Measurements from ENCODE around the gene FAAP20.

FAAP20 gene

DNA sequence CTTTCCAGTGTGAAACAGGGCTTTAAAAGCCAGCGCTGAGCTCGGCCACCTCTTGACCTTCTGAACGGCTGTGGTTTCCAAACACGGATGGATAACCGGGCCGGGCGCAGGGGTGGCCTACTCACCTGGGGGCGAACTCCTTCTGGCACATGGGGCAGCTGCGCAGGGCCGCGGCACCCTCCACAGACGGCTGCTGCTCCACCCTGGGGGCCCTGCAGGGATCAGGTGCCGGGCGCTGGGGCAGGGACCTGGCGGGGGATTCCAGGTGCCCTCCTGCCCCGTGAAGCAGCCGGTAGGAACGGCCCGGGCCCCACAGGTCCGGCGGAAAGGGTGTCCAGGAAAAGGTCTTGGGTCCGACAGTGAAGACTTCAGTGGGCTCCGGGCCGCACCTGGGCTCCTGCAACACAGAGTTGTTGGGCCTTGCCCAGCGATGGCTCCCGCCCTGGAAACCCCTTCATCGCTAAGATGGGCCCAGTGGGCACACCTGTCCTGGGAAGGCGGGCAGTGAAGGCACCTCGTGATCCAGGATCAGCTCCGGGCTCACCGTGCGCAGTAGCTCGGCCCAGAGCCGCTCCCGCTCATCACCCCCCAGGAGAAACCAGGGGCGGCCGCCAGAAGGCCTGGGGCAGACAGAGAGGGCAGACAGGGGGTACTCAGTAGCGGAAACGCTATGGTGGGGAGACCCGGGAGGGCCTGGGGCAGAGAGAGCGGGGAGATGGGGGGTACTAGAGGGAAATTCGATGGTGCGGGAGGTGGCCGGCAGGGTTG, 874 bp downstream of the FAAP20 start:
- DNase-seq: no peak

DNA sequence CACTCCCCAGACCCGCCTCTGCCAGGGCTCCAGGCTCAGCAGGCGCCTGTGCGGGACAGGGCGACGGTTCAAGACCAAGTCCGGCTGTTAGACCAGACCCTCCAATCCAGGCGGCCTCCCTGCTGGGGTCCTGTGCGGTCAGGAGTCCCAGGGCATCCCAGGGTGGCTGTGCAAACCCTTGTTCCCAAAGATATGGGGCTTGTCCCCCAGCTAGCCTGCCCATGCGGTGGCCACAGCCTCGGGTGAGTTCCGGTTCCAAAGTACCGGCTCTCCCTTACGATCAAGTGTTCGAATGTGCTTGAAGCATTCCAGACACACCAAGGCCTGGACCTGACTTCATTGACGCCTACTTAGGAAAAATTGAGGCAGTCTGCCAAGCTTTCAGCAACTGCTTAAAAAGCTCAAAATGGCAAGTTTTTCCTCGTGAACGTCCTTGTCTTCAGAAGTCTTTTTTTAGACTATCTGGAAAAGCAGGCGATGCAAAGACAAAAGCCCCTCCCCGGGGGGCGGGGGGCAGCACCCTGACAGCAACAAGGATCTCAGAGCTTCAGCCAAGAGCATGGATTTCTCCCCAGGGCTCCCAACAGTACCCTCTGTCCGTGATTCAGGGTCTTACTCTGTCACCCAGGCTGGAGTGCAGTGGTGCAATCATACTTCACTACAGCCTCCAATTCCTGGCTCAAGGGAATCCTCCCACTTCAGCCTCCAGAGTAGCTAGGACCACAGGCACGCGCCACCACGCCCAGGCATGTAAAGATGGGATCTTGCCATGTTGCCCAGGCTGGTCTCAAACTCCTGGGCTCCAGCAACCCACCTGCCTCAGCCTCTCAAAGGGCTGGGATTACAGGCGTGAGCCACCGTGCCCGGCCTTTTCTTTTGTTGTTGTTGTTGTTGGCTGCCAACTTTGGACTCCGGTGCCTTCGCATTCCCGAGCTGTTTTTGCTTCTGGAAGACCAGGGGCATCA, 2.3 kb downstream of the FAAP20 start:
- no peak for DNase-seq

DNA sequence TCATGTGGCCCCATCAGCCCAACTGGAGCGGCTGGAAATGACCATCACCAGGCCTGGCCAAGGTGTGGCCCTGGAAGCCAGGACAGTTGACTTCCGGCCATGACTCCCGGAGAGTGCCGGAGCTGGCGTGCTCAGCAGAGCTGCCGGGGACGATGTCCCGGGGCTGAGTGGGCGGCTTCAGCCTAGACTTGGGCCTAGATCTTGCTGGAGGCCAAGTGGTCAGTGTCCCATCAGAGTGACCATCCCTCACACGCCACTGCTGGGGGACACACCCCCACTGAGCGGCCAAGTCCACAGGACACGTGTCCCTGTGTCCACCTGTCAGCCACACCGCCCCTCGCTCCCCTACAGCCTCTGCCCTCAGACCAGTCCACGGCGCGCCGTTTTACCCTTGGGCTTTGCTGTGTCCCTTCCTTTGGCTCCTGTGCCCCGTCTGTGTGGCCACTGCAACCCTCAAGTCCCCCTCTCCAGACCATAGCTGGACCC, 4.0 kb downstream of the FAAP20 start:
- DNase-seq: no peak

DNA sequence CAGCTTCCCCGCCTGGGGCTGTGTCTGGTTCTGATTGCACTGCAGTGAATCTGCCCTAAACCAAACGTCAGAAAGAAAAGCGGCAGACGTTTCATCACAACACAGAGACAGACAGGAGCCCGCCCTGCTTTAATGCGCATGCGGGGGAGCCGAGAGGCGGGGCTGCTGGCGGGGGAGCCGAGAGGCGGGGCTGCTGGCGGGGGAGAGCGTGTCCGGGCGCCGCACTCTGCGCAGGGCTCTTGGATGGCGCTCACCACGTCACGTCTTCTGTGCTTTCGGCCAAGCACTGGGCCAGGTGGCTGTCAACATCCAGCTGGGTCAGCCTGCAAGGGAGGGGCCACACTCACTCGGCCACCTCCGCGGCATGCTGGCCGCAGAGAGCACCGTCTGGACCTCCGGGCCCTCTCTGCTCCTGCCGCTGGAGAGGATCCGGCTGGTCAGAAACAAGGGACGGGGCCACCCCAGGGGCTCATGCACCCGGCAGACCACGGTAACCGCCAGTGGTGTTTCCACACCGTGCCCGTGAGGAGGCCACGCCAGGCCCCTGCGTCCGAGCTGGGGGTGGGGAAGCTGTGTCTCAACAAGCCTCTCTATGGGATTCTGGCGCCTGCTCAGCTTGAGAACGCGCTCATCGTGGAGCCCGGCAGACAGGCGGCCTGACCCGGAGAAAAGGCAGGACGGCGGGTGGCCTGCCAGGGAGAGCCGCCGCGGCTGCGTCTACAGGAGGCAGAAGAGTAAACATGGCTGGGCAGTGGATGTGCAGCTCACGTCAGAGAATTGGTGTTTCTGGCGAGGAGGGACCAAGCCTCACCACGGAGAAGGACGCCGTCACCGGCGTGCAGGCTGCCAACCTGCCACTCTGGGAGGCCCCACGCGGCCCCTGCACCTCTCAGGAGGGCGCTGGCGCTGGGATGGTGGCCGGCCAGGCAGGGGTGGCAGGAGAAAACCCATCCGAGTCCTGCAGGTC, 4.8 kb downstream of the FAAP20 start:
- DNase-seq: peak; percentile 80

DNA sequence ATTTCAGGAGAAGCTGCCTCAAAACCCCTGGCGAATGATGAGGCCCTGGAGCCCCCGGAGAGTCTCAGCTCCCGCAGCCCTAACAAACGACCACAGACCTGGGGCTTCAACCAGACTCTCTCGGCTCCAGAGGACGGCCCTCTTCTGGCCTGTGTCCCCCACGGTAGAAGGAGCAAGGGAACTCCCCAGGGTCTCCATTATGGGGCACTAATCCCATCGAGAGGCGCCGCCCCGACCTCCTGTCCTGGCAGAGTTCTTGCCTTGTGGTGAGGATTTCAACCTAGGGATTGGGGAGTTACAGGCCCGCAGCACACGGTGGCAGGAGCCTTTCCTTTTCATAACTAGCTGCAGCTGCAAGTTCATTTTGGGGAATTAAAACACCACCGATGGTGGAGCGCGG, 6.2 kb downstream of the FAAP20 start:
- DNase-seq: no peak

DNA sequence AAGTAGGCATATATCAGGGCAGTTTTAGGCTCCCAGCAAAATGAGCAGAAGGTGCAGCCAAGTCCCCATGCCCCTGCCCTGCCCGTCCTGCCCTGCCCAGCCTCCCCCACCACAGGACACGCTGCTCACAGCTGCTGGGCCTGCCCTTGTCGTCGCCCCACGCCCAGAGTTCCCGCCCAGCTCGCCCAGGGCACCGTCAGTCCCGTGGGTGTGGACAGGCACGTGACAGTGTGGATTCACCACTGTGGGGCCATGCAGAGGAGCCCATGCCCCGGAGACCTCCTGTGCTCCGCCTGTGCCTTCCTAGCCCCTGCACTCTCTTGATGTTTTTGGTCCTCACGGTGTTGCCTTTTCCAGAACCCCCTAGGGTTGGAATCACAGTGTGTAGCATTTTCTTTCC, 7.0 kb downstream of the FAAP20 start:
- no peak for DNase-seq

DNA sequence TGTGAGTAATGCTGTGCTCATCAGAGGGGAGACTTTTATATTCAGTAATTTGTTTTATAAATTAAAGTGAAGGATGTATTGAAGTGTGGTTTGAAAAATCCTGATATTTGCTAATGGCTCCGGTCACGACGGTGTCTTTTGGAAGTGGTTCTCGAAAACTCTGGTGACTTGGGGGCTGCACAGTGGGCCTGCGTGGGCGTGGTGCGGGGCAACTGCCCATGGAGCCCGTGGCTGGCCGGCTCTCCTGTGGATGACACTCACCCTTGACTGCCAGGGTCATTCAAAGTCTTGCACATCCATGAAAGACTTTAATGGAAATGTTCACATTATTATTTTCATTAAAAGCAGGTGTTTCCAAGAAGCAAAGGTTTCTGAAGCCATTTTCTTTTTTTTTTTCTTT, 7.7 kb downstream of the FAAP20 start:
- DNase-seq: no peak

DNA sequence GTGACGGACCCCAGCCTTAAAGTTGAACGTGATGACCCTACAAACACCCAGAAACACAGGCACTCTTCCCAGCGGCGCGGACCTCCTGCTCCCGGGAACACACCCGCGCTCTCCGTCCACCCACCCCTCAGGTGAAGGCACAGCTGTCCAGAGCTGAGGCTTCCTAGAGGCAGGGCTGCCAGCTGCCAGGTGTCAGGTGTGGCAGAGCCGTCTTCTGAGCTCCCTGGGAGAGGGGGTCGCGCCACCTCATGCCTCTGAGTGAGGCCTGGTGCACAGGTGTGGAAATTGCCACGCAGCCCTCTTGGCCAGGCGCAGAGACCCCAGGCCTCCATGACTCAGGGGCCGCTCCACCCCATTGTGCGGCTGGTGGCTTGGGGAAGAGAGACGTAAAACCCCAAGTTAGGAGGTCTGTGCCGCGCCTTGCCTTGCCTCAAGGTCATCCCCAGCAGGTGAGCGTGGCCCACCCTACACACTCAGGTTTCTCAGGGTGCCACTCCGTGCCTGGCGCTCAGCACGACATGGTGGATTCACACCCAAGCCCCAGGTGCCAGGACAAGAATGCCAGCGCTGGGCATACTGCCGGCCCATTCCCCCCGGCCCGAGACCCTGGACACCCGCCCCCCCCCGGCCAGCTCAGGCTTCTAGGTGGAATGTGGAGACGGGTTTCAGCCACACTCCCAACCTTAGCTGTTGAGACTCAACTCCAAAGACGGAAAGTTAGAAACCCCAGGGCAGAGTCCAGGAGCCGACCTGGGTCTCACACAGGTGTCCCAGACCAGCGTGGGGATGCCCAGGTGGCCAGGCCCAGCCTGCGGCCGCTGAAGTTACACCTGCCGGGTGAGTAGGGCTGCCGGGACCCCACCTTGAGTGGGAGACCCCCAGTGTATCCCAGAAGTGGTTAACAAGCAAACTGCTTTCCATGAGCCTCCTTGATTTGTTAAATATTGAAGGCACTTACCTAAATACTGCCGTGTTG, 8.4 kb downstream of the FAAP20 start:
- DNase-seq: no peak

DNA sequence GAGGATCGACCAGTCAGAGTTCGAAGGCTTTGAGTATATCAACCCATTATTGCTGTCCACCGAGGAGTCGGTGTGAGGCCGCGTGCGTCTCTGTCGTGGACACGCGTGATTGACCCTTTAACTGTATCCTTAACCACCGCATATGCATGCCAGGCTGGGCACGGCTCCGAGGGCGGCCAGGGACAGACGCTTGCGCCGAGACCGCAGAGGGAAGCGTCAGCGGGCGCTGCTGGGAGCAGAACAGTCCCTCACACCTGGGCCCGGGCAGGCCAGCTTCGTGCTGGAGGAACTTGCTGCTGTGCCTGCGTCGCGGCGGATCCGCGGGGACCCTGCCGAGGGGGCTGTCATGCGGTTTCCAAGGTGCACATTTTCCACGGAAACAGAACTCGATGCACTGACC, 9.6 kb downstream of the FAAP20 start:
- no peak for DNase-seq

DNA sequence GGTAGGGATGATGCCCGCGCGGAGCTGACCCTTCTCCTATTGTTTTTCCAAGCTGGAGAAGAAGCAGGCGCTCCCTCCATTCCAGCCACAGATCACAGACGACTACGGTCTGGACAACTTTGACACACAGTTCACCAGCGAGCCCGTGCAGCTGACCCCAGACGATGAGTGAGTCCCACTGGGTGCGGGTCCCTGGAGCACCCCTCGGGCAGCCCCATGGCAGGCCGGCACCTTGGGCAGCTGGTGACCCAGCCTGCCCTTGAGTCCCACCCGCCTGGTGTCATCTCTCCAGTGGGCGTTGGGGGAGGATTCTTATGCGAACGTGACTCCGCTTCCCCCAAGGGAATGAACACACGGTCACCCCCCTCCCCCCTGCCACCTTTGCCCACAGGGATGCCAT, 10.0 kb downstream of the FAAP20 start:
- DNase-seq: no peak

DNA sequence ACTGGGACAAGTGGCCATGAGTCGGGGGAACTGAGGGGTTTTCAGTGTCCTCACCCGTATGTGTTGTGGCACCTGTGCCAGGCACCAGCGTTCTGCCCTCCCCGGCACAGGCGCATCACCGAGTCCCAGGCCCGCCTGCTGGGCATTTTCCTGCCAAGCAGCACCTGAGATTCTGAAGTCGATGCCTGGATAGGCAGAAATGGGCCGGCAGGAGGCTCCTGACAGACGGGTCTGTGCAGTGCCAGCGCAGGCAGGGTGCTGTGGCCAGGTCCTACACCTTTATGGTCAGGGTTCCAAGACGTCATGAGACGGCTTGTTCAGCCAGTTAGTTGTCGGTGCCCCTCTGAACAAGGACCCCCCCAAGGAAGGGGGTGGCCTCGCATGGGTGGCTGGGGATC, 10.6 kb downstream of the FAAP20 start:
- no peak for DNase-seq

DNA sequence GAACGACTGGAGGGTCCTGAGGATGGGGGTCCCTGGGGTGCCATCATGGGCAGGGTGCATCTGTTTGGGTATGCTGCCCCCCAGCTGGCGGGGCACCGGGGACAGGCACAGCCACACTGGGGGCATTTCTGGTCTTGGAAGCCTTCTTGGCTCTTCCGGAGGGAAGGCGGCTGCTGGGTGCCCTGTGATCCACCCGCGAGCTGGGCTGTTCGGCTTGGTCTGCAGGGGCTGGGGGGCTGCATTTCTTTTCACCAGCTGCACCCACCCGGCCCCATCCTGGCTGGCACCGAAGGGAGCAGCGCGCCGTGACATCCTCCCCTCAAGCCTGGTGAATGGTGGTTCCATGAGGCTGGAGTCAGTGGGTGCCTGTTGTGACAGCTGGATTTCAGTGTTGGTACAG, 12.2 kb downstream of the FAAP20 start:
- DNase-seq: no peak

DNA sequence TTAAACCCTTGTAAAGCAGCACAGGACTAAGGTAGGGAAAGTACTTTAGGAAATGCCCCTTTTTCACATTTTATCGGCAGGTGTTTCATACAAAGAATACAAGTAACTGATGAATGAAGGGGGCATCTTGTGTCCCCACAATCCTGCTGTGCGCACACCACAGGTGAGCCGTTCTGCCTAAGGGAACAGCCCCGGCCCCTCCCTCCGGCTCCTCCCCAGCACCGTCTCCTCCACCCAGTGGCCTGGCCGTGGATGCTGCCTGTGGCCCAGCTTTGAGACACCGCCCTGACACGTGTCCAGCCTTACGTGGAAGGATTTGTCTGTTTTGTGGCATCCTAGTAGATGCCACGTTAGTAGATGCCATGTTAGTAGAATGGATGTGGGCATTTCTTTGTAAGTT, 12.8 kb downstream of the FAAP20 start:
- no peak for DNase-seq

DNA sequence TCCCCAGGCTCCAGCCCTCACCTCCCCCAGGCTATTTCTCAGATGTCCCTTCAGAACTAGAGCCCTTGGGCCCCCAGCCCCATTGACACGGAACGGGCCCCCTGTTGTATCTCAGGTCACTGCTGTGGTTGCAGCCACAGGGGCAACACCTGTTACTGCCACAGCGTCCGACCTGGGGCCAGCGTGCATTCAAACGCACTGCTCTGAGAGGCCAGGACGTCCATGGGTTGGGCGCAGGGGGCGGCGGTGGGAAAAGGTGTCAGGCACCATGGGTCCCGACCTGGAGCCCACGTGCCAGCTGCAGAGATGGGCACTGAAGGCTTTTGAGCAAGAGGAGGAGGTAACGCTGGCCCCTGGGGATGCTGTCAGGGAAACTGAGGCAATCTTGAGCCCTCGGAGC, 13.3 kb downstream of the FAAP20 start:
- no peak for DNase-seq

DNA sequence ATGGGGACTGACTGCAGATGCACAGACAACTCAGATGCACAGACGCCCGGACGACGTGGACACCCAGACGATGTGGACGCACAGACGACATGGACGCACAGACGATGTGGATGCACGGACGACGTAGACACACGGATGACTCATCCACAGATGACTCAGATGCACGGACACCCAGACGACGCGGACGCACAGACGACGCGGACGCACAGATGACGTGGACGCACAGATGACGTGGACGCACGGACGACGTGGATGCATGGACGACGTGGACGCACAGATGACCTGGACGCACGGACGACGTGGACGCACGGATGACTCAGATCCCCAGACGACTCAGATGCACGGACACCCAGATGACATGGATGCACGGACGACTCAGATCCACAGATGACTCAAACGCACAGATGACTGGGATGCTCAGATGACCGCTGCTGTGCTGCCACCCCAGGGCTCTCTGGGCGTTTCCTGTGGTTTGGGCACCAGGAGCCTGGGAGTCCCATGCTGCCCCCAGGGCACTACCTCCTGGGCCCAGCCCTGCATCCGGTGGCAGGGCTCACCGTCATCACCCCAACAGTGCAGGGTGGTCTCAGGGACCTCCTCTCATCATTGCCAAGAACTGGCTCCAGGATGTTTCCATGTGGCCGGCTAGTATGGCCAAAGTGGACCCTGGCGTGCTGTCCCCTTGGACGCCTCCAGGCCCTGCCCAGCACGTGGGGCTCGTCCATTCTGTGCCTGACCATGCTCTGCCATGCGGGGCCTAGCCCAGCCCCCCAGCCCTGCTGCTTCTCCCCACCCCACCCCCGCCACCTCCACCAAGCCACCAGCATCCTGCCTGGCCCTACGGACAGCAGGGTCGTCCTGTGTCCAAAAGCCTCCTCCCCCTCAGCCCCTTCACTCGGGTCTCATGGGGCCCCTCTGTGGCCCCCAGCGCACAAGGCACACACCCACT, 14.0 kb downstream of the FAAP20 start:
- no peak for DNase-seq

DNA sequence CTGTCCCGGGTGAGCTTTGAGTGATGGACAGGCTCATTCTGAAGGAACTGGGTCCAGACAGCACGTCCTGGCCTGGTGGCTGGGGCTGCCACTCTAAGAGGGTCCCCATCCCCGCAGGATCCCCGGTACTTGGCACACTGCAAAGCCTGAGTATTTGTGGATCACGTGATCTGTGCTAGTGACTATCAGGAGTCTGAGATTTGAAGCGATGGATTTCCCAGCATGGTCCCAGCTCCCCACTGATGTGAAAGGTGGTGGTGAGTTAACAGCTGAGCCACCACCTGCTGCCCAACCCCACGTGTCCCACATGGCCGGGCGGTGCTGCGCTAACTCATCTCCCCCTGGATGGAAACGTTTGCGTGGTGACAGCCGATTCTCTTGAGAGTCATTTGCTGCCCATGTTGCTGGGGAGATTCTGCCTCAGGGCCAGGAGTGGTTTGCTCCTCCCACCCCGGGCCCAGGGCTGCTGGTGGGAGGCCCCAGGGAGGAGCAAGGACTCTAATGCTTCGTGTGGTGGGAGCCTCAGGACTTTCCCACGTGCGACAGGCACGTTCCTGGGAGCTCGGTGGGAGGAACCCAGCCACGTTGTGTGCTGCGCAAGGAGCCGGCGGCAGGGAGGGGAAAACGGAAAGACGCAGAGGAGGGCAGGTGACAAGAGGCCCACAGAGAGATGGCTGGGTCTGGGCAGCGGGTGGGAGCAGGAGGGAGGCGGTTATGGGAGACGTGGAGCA, 15.1 kb downstream of the FAAP20 start:
- peak; percentile 66 for DNase-seq

DNA sequence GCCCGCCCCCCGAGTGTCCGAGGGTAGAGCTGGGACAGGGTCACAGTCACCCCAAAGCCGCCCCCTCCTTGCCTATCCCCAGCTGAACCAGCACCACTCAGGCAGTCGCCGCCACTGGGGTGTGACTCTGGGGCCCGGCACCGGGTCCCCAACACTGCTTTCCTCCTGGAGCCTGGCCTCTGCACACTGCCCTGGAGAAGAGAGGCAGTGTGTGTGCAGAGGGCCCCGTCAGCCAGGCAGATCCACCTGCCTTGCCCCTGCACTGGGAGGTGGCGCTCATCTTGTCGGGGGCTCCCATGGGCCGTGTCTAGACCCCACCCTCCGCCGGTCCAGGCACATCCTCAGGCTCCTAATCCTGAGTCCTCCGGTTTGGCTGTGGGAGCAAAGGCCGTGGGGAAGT, 15.7 kb downstream of the FAAP20 start:
- DNase-seq: no peak

DNA sequence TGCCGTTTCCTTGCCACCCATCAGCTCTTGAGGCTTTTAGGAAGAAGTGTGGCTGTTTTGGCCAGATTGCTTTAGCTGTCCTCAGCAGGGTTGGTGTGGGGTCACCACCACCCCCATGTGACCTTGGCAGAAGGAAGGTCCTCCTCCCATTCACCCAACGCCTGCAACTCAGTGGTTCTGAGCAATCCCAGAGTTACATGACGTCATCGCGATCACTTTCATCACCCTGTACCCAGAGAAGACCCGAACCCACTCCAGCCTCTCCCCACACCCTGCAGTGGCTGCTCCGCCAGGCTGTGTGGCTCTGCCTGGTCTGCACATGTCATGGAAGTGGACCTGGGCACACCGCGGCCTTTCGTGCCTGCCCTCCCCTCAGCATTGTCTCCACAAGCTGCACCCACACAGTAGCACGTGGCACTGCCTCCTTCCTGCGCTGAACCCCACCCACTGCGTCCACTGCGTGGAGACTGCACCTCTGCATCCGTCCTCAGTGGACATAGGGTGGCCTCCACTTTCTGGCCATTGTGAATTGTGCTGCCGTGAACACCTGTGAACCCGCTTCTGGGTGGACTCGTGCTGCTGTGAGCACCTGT, 16.5 kb downstream of the FAAP20 start:
- DNase-seq: no peak

DNA sequence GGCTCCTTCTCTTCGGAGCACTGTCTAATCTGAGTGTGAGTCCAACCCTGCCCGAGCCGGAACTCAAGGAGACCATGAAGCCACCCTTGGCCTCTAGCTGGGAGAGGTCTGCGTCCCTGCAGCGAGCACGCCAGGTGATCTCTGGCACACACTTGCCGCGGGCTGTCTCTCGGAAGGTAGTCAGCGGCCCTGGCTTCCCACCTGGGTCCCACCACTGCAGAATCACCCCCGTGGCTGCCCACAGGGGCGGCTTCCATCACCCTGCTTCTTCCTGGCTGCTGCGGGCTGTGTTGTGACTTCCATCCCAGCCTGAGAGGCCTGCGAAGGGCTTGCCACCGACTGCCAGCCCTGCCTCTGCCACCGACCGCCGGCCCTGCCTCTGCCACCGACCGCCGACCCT, 17.0 kb downstream of the FAAP20 start:
- DNase-seq: no peak
